ENCODE measurements around the gene NXN.

DNA sequence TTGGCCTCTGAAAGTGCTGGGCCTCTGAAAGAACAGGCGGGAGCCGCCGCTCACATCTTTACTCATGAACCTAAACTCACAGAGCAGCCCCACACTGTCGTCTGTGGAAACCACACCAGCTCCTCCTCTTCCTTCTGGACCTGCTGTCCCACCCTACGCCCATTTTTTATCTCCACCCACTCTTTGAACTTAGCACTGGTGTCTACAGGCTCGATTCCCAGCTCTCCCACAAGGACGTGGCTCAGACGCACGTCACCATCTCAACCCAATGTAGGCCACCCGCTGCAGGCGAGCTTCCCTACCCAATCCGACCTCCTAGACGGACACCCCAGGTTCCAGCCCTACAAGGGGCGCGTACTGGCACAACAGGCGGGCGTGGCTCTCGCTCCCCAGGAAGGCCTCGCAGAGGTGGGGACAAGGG is 62.2 kb downstream of the NXN start:
- TF ChIP-seq CTCF (IDR thresholded peaks at IDR 0.05), result no peak
- no peak for TF ChIP-seq EP300 (IDR thresholded peaks at IDR 0.05; ENCODE audit: borderline replicate concordance in 1 of 2, low read depth in 1 of 2, low read length in 1 of 2)
- TF ChIP-seq GATA2 (CRISPR knock-in tag; IDR thresholded peaks at IDR 0.05), result no peak
- TF ChIP-seq TAF1 (IDR thresholded peaks at IDR 0.05; ENCODE audit: borderline replicate concordance, low read depth, low read length), result no peak
